NB4 (cell line): Measurements from ENCODE around the gene ADRB1.

Experiments used
- DNase-seq: peaks from one replicate; pipeline ENCODE4 v3.0.0; 2010; ENCODE audit warnings: low read depth
- H3K4me3 ChIP-seq: one replicate; pipeline ENCODE4 v1.5.1; 2011; ENCODE audit warnings: mild to moderate bottlenecking, low read depth, low read length, moderate library complexity
- MYC ChIP-seq: IDR thresholded peaks from 2 replicates; pipeline ENCODE4 v1.6.1; 2011; ENCODE audit warnings: low read depth, low read length
- POLR2A ChIP-seq: IDR thresholded peaks from 2 replicates; pipeline ENCODE4 v1.6.1; 2011; ENCODE audit warnings: mild to moderate bottlenecking; ENCODE audit not compliant: insufficient read length; ENCODE audit errors: extremely low read depth
- TF ChIP-seq, protein P1 (sequence below): IDR thresholded peaks from one replicate; pipeline ENCODE4 v1.5.1; 2012; ENCODE audit warnings: low read depth, low read length
- TF ChIP-seq, protein P2 (sequence below): IDR thresholded peaks from 2 replicates; pipeline ENCODE4 v1.6.1; 2011; ENCODE audit warnings: low read depth, low read length

Gene ADRB1

DNA sequence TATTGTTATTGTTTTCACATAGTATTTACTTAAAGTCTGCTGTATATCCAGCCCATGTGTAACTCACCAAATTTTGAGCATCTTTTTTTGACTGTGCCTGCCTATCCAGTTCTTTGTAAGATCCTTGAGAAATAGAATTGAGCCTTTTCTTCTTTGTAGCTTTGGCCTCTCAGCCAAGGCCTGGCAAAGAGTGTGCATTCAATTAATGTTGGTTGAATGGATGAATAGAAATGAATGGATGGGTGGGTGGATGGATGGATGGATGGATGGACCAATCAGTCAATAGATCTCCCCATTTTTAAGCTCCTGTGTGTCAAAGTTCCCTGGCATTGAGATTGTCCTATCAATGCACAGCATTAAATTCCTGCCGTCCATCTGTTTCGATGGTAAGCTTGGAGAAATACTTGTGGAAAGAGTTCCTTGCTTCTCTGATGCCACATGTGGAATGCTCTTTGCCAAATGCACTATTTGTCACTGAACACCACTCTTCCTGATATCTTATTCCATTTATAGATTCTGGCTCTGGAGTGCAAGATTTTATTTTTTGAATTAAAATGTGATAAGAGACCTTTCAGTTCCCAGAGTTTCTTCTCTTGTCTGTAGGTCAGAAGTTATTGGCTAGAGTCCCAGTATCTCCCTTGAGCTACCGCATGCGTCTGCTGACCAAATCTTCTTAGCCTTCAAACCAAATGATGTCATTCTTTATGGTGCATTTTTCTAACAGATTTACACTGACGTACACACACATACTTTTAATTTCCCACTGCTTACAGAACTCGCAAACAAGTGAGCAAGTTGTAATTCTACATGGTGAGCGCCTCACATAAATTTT is 20.7 kb upstream of the ADRB1 start:
- no peak overlapping the region for H3K4me3 ChIP-seq
- no peak for TF ChIP-seq MYC
- no peak for TF ChIP-seq POLR2A
- TF ChIP-seq, protein P1, sequence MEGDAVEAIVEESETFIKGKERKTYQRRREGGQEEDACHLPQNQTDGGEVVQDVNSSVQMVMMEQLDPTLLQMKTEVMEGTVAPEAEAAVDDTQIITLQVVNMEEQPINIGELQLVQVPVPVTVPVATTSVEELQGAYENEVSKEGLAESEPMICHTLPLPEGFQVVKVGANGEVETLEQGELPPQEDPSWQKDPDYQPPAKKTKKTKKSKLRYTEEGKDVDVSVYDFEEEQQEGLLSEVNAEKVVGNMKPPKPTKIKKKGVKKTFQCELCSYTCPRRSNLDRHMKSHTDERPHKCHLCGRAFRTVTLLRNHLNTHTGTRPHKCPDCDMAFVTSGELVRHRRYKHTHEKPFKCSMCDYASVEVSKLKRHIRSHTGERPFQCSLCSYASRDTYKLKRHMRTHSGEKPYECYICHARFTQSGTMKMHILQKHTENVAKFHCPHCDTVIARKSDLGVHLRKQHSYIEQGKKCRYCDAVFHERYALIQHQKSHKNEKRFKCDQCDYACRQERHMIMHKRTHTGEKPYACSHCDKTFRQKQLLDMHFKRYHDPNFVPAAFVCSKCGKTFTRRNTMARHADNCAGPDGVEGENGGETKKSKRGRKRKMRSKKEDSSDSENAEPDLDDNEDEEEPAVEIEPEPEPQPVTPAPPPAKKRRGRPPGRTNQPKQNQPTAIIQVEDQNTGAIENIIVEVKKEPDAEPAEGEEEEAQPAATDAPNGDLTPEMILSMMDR = no peak
- TF ChIP-seq, protein P2, sequence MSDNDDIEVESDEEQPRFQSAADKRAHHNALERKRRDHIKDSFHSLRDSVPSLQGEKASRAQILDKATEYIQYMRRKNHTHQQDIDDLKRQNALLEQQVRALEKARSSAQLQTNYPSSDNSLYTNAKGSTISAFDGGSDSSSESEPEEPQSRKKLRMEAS = no peak
- no peak for DNase-seq

DNA sequence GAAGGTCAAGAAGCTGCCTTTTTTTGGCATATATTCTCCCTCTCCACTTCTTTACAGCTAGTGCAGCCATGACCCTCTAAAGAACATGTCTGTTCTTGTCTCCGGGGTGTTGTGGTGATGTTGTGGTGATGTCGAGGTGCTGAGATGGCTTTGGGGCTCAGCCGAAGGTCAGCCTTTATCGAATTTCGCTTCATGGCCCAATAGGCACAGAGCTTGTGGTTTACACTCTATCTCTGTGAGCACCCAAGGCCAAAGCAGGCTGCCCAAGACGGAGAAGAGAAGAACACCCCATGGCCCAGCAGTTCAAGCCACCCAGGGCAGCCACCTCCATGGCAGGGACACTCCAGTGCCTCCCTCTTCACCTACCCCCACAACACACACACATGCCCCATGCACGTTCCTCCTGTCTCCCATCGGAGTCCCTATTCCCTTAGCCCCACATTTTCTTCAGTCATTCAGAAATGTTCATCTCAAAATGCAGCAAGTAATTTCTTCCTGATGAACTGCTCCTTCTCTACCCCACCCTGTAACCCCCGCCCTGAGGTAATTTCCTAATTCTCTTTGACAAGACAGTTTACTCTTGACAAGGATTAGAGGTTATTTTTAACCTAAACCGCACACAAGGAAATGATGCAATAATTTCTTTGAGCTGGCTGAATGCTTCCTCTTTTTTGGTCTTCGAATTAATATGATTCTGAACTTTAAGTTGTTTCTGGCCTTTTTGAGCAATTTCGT is 18.6 kb upstream of the ADRB1 start:
- TF ChIP-seq POLR2A (peak; percentile 40), MYC (peak; percentile 48)
- TF ChIP-seq, protein P1 = no peak
- TF ChIP-seq, protein P2 = no peak; the same call in 1 of the 2 replicates
- DNase-seq = peak; percentile 96
- H3K4me3 ChIP-seq = peak overlapping the region; percentile 62

DNA sequence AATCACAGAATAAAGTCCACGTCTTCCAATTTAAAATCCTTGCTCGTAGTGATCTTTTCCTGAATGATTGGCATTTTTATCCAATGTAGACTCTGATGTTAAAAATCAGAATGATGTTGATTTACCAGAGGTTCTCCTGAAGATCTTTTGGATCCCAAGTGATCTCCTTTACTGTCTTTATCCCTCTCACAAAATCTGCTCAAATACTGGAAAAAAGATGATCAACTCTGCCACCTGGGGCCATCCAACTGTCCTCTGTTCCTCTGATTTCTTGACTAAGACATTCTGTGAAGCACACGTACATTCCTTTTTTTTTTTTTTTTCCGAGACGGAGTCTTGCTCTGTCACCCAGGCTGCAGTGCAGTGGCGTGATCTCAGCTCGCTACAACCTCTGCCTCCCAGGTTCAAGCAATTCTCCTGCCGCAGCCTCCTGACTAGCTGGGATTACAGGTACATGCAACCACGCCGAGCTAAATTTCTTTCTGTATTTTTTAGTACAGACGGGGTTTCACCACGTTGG is 18.0 kb upstream of the ADRB1 start:
- peak overlapping the region; percentile 8 for H3K4me3 ChIP-seq
- TF ChIP-seq MYC (no peak), POLR2A (no peak)
- TF ChIP-seq, protein P1 = no peak
- TF ChIP-seq, protein P2 = no peak
- no peak for DNase-seq

DNA sequence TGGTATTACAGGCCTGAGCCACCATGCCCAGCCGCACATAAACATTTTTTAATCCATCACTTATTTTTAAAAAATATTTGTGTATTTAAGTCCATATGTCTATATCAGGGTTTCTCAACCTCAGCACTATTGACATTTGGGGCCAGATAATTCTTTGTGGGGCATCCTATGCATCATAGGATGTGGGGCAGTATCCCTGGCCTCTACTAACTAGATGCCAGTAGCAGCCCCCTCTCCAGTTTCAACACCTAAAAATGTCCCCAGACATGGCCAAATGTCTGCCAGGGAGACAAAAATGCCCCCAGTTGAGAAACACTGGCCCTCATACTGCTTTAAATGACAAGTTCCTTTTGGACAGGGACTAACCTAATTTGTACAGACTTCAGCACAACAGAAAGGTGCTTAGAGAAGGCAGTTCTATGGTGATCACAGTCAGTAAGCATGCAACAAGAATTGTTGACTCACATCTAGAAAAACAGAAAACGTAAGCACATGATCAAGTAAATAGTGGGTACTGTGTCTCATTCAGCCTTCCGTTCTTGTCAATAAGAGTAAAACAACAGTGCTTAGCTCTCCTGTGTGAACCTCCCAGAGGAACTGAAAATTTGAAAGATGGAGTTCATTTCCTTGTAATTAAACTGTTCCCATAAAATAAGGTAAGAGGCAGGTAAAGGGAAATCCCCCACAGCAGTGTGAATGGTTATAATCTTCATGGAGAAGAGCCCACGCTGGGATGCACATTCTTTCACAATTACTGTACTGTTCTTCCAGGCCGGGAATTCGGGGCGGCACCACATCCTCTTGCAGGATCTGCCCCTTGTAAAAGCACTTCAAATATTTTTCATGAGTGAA is 17.3 kb upstream of the ADRB1 start:
- DNase-seq = peak; percentile 37
- TF ChIP-seq, protein P1 = no peak
- TF ChIP-seq POLR2A (no peak), MYC (no peak)
- TF ChIP-seq, protein P2 = no peak
- H3K4me3 ChIP-seq = no peak overlapping the region

DNA sequence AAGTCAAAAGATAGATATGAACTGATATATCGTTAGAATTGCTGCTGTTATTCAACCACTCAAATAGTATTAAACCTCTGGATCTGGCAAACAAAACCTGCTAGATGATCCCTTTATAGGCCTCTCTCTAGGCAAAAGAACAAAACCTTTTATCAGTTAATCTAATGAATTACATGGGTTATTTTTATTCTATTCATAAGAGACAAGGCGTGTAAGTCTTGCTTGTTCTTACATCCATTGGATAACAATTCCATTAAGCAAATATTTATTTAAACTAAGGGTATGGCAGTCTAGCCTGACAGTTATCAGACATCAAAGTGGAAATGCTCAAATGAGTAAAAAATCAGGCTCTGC is 16.6 kb upstream of the ADRB1 start:
- no peak overlapping the region for H3K4me3 ChIP-seq
- no peak for DNase-seq
- TF ChIP-seq, protein P1 = no peak
- TF ChIP-seq, protein P2 = no peak
- TF ChIP-seq POLR2A (no peak), MYC (no peak)
